GM21825 (cell line): ENCODE data around the gene LRFN2.

Experiments
- ATAC-seq: cut with Tn5 transposase; IDR thresholded peaks from one replicate; pipeline ENCODE4 v1.9.1; 2021; ENCODE audit warnings: mild to moderate bottlenecking, moderate library complexity; ENCODE audit not compliant: unreplicated experiment

LRFN2 gene

GRCh38 chr6:40586369-40587201, 579 bp downstream of the LRFN2 start:
- no peak for ATAC-seq

GRCh38 chr6:40585651-40586269, 1.4 kb downstream of the LRFN2 start:
- no peak for ATAC-seq

DNA sequence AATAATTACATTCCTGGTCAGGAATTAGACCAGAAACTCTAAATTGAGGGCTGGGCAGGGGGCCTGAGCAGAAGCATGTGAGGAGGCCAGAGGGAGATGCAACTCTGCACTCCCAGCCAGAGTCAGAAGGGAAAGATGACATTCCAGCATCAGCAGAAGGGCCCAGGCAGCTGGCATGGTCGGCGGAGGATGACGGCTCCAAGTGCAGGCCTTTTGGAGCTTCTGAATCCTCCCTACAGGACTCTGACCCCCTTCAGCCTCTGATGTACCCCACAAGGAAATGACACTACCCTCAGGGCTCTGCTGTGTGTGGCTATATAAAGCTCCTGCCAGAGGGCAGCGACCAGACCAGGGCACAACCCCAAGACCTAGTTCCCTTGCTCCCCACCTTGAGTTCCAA, 1.9 kb downstream of the LRFN2 start:
- no peak for ATAC-seq

DNA sequence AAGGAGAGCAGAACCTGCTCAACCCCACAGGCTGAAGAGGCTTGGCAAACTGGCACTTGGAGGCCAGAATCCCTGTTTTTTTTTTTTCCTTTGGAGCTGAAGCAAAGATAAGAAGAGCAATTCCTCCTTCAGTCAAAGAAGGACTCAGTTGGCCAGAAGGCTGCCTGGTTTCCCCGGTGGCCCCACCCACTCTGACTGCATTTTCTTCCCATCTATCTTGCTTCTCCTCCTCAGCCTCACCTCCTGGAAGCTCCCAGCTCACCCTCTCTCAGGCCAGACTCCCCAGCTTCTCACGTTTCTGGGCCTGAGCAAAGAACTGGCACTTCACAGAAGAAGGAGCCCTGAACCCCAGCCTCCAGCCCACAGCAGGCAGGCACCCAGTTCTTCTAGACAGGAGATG, 2.4 kb downstream of the LRFN2 start:
- ATAC-seq = no peak

DNA sequence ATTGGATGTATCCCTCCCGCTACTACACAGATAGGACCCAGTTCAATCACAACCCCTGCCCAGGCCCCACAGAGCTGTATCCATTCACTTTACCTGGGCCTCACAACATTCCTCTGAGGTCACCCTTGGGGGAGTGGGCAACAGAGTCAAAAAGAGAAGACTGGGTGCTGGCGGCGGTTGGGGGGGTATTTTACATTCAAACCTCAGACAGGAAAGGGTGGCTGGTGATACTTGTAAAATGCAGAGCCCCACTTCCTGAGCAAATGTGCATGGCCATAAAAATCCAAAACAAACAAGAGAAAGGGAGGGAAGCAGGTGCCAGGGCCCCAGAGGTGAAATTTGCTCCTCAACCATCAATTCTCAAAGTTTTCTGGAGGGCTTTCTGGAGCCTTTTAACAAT, 3.5 kb downstream of the LRFN2 start:
- no peak for ATAC-seq

GRCh38 chr6:40582892-40583291, 4.3 kb downstream of the LRFN2 start:
- ATAC-seq = no peak

DNA sequence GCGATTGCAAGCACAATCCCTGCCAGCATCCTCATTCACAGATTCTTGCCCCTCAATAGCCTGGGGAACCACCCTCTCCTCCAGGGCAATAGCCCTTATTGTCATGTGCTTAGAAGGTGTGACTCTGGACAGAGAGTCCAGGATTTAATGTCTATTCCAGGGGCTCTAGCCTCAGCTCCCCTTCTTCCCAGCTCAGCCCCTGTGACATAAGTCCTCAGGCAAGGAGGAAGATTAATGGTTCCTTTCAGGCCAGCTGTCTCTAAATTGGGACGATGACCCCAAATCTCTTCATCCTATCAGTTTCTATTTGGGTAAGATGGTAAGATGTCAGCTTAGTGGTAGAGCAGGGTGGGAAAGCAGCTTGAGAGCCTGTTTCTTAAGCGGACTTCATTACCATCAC, 8.1 kb downstream of the LRFN2 start:
- no peak for ATAC-seq

GRCh38 chr6:40577672-40578071, 9.5 kb downstream of the LRFN2 start:
- no peak for ATAC-seq

DNA sequence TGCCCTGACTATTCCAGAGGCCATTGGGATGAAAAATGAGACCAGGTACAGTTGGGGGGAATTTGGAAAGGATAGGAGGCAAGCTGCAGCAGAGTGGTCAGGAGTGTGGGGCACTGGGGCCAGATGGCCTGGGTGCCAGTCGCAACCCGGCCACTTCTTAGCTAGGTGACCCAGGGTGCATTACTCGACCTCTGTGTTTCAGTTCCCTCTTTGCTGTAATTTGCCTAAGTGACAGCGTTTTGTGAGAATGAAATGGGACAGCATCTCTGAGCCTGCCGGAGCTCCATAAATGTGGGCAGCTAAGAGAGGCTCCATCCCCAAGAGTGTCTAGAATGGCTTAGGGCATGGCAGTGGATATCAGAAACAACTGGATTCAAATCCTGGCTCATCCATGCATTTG, 13.9 kb downstream of the LRFN2 start:
- no peak for ATAC-seq

- ATAC-seq = no peak
Measured at GRCh38 chr6:40569162-40569910, 17.8 kb downstream of the LRFN2 start.

GRCh38 chr6:40568062-40568708, 19.0 kb downstream of the LRFN2 start:
- no peak for ATAC-seq

DNA sequence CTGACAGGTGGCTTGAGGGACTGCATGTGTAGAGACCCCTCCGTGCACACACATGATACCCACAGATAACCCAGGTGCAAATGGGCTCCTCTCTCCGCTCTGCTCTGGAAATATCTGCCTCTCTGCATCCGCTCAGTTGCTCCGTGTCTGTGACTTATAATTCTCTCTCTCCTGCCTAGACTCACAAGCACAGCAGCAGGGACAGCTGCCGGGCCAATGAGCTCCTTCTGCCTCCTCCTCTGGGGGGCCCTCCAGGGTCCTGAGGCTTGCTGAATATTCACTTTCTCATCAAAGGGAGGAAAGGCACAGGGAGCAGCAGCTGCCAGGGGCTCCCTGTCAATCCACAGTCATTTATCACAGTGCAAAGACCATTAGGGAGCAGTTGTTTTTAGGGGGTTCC, 24.1 kb downstream of the LRFN2 start:
- no peak for ATAC-seq

DNA sequence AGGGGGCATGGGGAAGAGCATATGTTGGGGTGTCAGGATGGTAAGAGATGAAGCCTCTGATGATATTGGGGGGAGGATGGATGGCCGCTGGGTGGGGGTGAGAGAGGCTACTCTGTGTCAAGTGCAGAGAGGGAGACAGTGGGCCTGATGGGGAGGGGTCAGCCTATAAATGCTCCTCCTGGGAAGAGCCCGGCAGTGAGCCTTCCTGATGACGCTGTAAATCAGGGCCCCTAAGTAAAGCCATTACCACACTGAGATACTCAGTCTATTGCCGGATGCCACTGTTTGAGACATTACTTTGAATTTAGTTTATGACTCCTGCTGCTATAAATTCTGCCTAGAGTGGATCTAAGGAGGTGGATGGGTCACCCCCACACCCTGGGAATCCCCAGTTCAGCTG, 28.1 kb downstream of the LRFN2 start:
- no peak for ATAC-seq

GRCh38 chr6:40558102-40558501, 29.1 kb downstream of the LRFN2 start:
- ATAC-seq = no peak

GRCh38 chr6:40556881-40557280, 30.3 kb downstream of the LRFN2 start:
- no peak for ATAC-seq

DNA sequence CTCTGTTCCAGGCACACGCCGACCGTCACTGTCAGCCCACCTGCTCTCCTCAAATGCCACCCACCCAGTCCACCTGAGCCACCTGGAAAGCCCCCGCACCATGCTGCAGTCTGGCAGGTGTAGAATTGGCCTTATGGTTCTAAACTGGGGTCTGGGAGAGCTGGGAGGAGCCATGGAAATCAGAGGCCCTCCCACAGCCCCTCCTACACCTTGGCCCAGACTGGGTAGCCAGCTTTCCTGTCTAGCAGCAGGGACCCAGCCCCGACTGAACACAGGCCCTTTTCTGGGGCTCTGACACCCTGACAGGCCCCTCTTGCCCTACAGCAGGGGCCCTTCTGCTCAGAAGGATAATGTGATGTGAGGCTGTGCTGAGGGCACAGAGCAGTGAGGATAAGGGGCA, 31.1 kb downstream of the LRFN2 start:
- no peak for ATAC-seq

GRCh38 chr6:40555092-40555491, 32.1 kb downstream of the LRFN2 start:
- ATAC-seq = no peak

- no peak for ATAC-seq
Measured at GRCh38 chr6:40552941-40553340, 34.2 kb downstream of the LRFN2 start.

DNA sequence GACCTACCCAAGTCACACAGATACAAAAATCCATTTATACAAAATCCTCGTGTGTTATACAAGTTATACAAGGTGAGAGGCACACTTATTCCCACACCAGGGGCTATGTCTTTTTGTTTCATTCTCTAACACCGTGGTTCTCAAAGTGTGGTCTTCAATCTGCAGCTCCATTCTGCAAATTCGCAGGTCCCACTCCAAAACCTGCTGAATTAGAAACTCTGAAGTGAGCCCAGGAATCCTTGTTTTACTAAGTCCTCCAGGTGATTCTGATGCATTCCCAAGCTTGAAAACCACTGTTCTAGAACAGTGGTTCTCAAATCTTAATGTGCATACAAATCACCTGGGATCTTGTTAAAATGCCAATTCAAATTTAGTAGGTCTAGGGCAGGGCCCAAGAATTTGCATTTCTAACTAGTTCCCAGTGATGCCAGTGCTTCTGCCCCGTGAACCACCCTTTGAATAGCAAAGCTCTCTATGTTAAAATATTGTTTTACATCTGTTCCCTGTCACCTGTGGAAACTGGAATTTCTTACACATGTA, 35.1 kb downstream of the LRFN2 start:
- no peak for ATAC-seq

- no peak for ATAC-seq
Measured at GRCh38 chr6:40550202-40551101, 36.7 kb downstream of the LRFN2 start.
